ENCODE results near the gene SLC25A5.

DNA sequence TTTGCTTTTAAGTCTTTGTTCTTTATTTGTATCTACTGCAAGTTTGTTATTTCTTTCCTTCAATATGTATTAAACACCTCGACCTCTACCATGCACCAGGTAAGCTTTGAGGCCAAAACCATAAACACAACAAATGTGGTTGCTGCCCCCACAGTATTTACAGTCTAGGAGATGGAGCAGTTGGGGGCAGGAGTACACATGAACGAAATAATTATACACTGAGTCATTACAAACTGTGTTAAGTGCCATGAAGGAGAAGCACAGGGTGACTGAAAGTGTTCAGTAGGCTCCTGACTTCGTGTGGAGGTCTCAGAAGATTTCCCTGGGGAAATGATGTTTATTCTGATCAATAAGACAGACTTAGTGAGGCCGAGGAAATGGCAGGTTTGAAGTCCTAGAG is 38.8 kb upstream of the SLC25A5 start:
- TF ChIP-seq, protein P1, sequence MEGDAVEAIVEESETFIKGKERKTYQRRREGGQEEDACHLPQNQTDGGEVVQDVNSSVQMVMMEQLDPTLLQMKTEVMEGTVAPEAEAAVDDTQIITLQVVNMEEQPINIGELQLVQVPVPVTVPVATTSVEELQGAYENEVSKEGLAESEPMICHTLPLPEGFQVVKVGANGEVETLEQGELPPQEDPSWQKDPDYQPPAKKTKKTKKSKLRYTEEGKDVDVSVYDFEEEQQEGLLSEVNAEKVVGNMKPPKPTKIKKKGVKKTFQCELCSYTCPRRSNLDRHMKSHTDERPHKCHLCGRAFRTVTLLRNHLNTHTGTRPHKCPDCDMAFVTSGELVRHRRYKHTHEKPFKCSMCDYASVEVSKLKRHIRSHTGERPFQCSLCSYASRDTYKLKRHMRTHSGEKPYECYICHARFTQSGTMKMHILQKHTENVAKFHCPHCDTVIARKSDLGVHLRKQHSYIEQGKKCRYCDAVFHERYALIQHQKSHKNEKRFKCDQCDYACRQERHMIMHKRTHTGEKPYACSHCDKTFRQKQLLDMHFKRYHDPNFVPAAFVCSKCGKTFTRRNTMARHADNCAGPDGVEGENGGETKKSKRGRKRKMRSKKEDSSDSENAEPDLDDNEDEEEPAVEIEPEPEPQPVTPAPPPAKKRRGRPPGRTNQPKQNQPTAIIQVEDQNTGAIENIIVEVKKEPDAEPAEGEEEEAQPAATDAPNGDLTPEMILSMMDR (IDR thresholded peaks at IDR 0.05) = no peak
- no peak for TF ChIP-seq POLR2AphosphoS5 (IDR thresholded peaks at IDR 0.05)
